Measurements from ENCODE around the gene CUL3.

The CUL3 gene

GRCh38 chr2:224551693-224552092, 33.5 kb downstream of the CUL3 start:
- ATAC-seq: no peak
- TF ChIP-seq PPARA (CRISPR knock-in tag; IDR thresholded peaks at IDR 0.05; ENCODE audit: borderline replicate concordance) (no peak), CSRNP3 (CRISPR knock-in tag; IDR thresholded peaks at IDR 0.05) (no peak), ZFP3 (CRISPR knock-in tag; IDR thresholded peaks at IDR 0.05) (no peak), BACH2 (CRISPR knock-in tag; IDR thresholded peaks at IDR 0.05; ENCODE audit: borderline replicate concordance) (no peak), TOX (CRISPR knock-in tag; IDR thresholded peaks at IDR 0.05; ENCODE audit: borderline replicate concordance) (no peak), CSDC2 (CRISPR knock-in tag; IDR thresholded peaks at IDR 0.05) (no peak), ARNTL (CRISPR knock-in tag; IDR thresholded peaks at IDR 0.05; ENCODE audit: borderline replicate concordance, low read depth) (no peak), ZC3H10 (CRISPR knock-in tag; IDR thresholded peaks at IDR 0.05) (no peak), ZNF70 (CRISPR knock-in tag; IDR thresholded peaks at IDR 0.05) (no peak), TSHZ2 (CRISPR knock-in tag; IDR thresholded peaks at IDR 0.05) (no peak), ZFP30 (CRISPR knock-in tag; IDR thresholded peaks at IDR 0.05) (no peak)

- no peak for ATAC-seq
- no peak for TF ChIP-seq ZFP3 (CRISPR knock-in tag; IDR thresholded peaks at IDR 0.05)
These were observed 38.2 kb downstream of the CUL3 start for GRCh38 chr2:224546926-224547325.

- ATAC-seq: peak; percentile 66
- TF ChIP-seq ZFP3 (CRISPR knock-in tag; IDR thresholded peaks at IDR 0.05) (no peak), PPARA (CRISPR knock-in tag; IDR thresholded peaks at IDR 0.05; ENCODE audit: borderline replicate concordance) (no peak), OSR1 (CRISPR knock-in tag; IDR thresholded peaks at IDR 0.05) (no peak)
These were observed 39.1 kb downstream of the CUL3 start for GRCh38 chr2:224545884-224546644.

GRCh38 chr2:224543939-224544338, 41.2 kb downstream of the CUL3 start:
- TF ChIP-seq ZFP30 (CRISPR knock-in tag; IDR thresholded peaks at IDR 0.05) (no peak), TOX (CRISPR knock-in tag; IDR thresholded peaks at IDR 0.05; ENCODE audit: borderline replicate concordance) (no peak), BACH2 (CRISPR knock-in tag; IDR thresholded peaks at IDR 0.05; ENCODE audit: borderline replicate concordance) (no peak), ISL1 (CRISPR knock-in tag; IDR thresholded peaks at IDR 0.05) (no peak), ARNTL (CRISPR knock-in tag; IDR thresholded peaks at IDR 0.05; ENCODE audit: borderline replicate concordance, low read depth) (no peak), RARB (CRISPR knock-in tag; IDR thresholded peaks at IDR 0.05) (no peak), CSDC2 (CRISPR knock-in tag; IDR thresholded peaks at IDR 0.05) (no peak), CSRNP3 (CRISPR knock-in tag; IDR thresholded peaks at IDR 0.05) (no peak), TCF4 (CRISPR knock-in tag; IDR thresholded peaks at IDR 0.05; ENCODE audit: borderline replicate concordance) (no peak), TSHZ2 (CRISPR knock-in tag; IDR thresholded peaks at IDR 0.05) (no peak), ZC3H10 (CRISPR knock-in tag; IDR thresholded peaks at IDR 0.05) (no peak), SNAI2 (CRISPR knock-in tag; IDR thresholded peaks at IDR 0.05) (no peak), ZNF565 (CRISPR knock-in tag; conservative IDR thresholded peaks at IDR 0.05; ENCODE audit: low read depth) (no peak), PATZ1 (CRISPR knock-in tag; IDR thresholded peaks at IDR 0.05; ENCODE audit: borderline replicate concordance) (no peak)
- ATAC-seq: no peak

All from SK-N-SH treated with all-trans-retinoic acid at 6 μM for 48 hours (cell line).